Measurements from ENCODE around the gene SCN2B. TPM values are rescaled to one million over a fixed set of nuclear protein-coding genes. Genes with fewer than 3 reads are reported as not detected.

Gene SCN2B
- total and polyA plus RNA-seq, 7 donors: 0.09 to 6.6 (median 0.51) TPM

GRCh38 chr11:118135051-118135795 is 41.2 kb downstream of the SCN2B start:
- intact Hi-C loops (cut with DNase I): no loop called here
- H3K4me1 ChIP-seq: no peaks in the 10 kb centered on the region
- WGBS, 3 donors: 77 to 80% (median 79%) methylated on average over 7 of the region's 7 CpGs
- no peaks in the 10 kb centered on the region for H3K36me3 ChIP-seq (ENCODE audit: insufficient read depth in 1 of 2, low read depth in 1 of 2)
- DNase-seq: no peak
- H3K4me3 ChIP-seq: no peak overlapping the region
- H3K27me3 ChIP-seq (ENCODE audit: insufficient read depth in 3 of 3, low read length in 2 of 3): peaks cover 0 to 1% (median 0%) of the 10 kb centered on the region in 3 donors
- ATAC-seq: no peak
- no peak for TF ChIP-seq CTCF (IDR thresholded peaks at IDR 0.05)
- no peak overlapping the region for H3K27ac ChIP-seq
- H3K9me3 ChIP-seq: no peaks in the 10 kb centered on the region

- H3K4me1 ChIP-seq: no peaks in the 10 kb centered on the region
- H3K27ac ChIP-seq: no peak overlapping the region
- intact Hi-C loops (cut with DNase I): no loop called here
- H3K36me3 ChIP-seq (ENCODE audit: insufficient read depth in 1 of 2, low read depth in 1 of 2): no peaks in the 10 kb centered on the region
- H3K4me3 ChIP-seq: no peak overlapping the region
- TF ChIP-seq CTCF (IDR thresholded peaks at IDR 0.05): no peak
- 80 to 82% (median 81%) methylated on average over 10 of the region's 10 CpGs for WGBS, 3 donors
- H3K27me3 ChIP-seq (ENCODE audit: insufficient read depth in 3 of 3, low read length in 2 of 3): peaks cover 0 to 1% (median 0%) of the 10 kb centered on the region in 3 donors
- ATAC-seq (no peak), DNase-seq (no peak)
- no peaks in the 10 kb centered on the region for H3K9me3 ChIP-seq
Observed at GRCh38 chr11:118133816-118134215, 42.6 kb downstream of the SCN2B start.

GRCh38 chr11:118132385-118133151 is 43.9 kb downstream of the SCN2B start:
- no peak overlapping the region for H3K27ac ChIP-seq
- peaks cover 0 to 1% (median 0%) of the 10 kb centered on the region in 3 donors for H3K27me3 ChIP-seq (ENCODE audit: insufficient read depth in 3 of 3, low read length in 2 of 3)
- intact Hi-C loops (cut with DNase I): no loop called here
- no peaks in the 10 kb centered on the region for H3K36me3 ChIP-seq (ENCODE audit: insufficient read depth in 1 of 2, low read depth in 1 of 2)
- 81 to 87% (median 84%) methylated on average over 15 of the region's 15 CpGs for WGBS, 3 donors
- TF ChIP-seq CTCF (IDR thresholded peaks at IDR 0.05): no peak
- no peaks in the 10 kb centered on the region for H3K4me1 ChIP-seq
- H3K4me3 ChIP-seq: no peak overlapping the region
- no peaks in the 10 kb centered on the region for H3K9me3 ChIP-seq
- no peak for ATAC-seq
- no peak for DNase-seq

- H3K4me1 ChIP-seq: no peaks in the 10 kb centered on the region
- no peak for DNase-seq
Observed at GRCh38 chr11:118129471-118130172, 46.8 kb downstream of the SCN2B start.

More at GRCh38 chr11:118129471-118130172, 46.8 kb downstream of the SCN2B start:
- Histone ChIP-seq H3K9me3 (no peaks in the 10 kb centered on the region), H3K27ac (no peak overlapping the region), H3K27me3 (ENCODE audit: insufficient read depth in 3 of 3, low read length in 2 of 3) (no peaks in the 10 kb centered on the region), H3K36me3 (ENCODE audit: insufficient read depth in 1 of 2, low read depth in 1 of 2) (no peaks in the 10 kb centered on the region), H3K4me3 (no peak overlapping the region)
- intact Hi-C loops (cut with DNase I): no loop called here
- no peak for ATAC-seq
- WGBS, 3 donors: 56 to 65% (median 59%) methylated on average over 6 of the region's 6 CpGs
- TF ChIP-seq CTCF (IDR thresholded peaks at IDR 0.05): no peak
